WERI-Rb-1 (cell line): ENCODE results near the gene SLC4A5.

Experiments
- DNase-seq: peaks from one replicate; pipeline ENCODE4 v3.0.0-alpha.2; 2020
- H3K27ac ChIP-seq: fragments of 250-450 bp; sonication (Bioruptor Pico); 2 replicates; pipeline ENCODE4 v1.5.1; 2020; ENCODE audit warnings: mild to moderate bottlenecking, moderate library complexity
- H3K27me3 ChIP-seq: fragments of 250-450 bp; sonication (Bioruptor Pico); 2 replicates; pipeline ENCODE4 v1.5.1; 2021; ENCODE audit warnings: mild to moderate bottlenecking, low read depth, moderate library complexity; ENCODE audit not compliant: insufficient read depth, severe bottlenecking
- H3K36me3 ChIP-seq: fragments of 250-450 bp; sonication (Bioruptor Pico); 2 replicates; pipeline ENCODE4 v1.5.1; 2020; ENCODE audit warnings: mild to moderate bottlenecking, moderate library complexity
- H3K4me3 ChIP-seq: 2 replicates; pipeline ENCODE4 v1.5.1; 2011; ENCODE audit warnings: low read depth, mild to moderate bottlenecking, control low read depth, low read length
- H3K9me3 ChIP-seq: fragments of 250-450 bp; sonication (Bioruptor Pico); 2 replicates; pipeline ENCODE4 v1.5.1; 2021; ENCODE audit warnings: mild to moderate bottlenecking, moderate library complexity; ENCODE audit not compliant: severe bottlenecking
- TF ChIP-seq, protein P1 (sequence below): IDR thresholded peaks from 2 replicates; pipeline ENCODE4 v1.5.1; 2011; ENCODE audit warnings: low read depth, mild to moderate bottlenecking, control low read depth, inconsistent platforms, low read length

Gene SLC4A5

DNA sequence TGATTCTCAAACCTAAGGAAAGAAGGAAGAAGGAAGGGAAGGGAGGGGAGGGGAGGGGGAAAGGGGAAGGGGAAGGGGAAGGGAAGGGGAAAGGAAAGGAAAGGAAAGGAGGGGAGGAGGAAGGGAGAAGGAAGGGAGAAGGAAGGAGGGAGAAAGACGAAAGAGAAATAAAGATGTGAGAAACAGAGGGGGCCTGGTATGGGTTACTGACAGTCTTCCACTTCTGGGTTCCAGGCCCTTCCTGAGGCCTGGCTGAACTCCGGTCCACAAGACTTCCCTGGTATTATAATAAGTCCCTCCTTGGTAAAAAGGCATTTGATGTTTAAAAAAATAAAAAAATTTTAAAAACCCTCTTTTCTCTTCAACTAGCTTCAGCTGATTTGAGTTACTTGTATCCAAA, 17.4 kb downstream of the SLC4A5 start:
- no peaks in the 10 kb centered on the region for H3K9me3 ChIP-seq

GRCh38 chr2:74321737-74322136, 21.5 kb downstream of the SLC4A5 start:
- peaks cover 4% of the 10 kb centered on the region for H3K36me3 ChIP-seq
- TF ChIP-seq, protein P1, sequence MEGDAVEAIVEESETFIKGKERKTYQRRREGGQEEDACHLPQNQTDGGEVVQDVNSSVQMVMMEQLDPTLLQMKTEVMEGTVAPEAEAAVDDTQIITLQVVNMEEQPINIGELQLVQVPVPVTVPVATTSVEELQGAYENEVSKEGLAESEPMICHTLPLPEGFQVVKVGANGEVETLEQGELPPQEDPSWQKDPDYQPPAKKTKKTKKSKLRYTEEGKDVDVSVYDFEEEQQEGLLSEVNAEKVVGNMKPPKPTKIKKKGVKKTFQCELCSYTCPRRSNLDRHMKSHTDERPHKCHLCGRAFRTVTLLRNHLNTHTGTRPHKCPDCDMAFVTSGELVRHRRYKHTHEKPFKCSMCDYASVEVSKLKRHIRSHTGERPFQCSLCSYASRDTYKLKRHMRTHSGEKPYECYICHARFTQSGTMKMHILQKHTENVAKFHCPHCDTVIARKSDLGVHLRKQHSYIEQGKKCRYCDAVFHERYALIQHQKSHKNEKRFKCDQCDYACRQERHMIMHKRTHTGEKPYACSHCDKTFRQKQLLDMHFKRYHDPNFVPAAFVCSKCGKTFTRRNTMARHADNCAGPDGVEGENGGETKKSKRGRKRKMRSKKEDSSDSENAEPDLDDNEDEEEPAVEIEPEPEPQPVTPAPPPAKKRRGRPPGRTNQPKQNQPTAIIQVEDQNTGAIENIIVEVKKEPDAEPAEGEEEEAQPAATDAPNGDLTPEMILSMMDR: no peak
- H3K4me3 ChIP-seq: no peak overlapping the region
- H3K9me3 ChIP-seq: no peaks in the 10 kb centered on the region
- no peak for DNase-seq
- no peak overlapping the region for H3K27ac ChIP-seq
- no peaks in the 10 kb centered on the region for H3K27me3 ChIP-seq

More for the DNA sequence above, 17.4 kb downstream of the SLC4A5 start:
- Histone ChIP-seq H3K4me3 (no peak overlapping the region), H3K27me3 (no peaks in the 10 kb centered on the region), H3K36me3 (peaks cover 12% of the 10 kb centered on the region), H3K27ac (no peak overlapping the region)
- DNase-seq: no peak
- TF ChIP-seq, protein P1: no peak

- no peaks in the 10 kb centered on the region for H3K9me3 ChIP-seq
- no peak overlapping the region for H3K27ac ChIP-seq
- DNase-seq: no peak
- no peaks in the 10 kb centered on the region for H3K27me3 ChIP-seq
- TF ChIP-seq, protein P1: no peak
- H3K4me3 ChIP-seq: no peak overlapping the region
- peaks cover 9% of the 10 kb centered on the region for H3K36me3 ChIP-seq
Observed at GRCh38 chr2:74317701-74318100, 25.5 kb downstream of the SLC4A5 start.

- TF ChIP-seq, protein P1: no peak
- H3K27ac ChIP-seq: no peak overlapping the region
- no peaks in the 10 kb centered on the region for H3K27me3 ChIP-seq
- no peak overlapping the region for H3K4me3 ChIP-seq
- DNase-seq: no peak
- H3K9me3 ChIP-seq: no peaks in the 10 kb centered on the region
- H3K36me3 ChIP-seq: peaks cover 10% of the 10 kb centered on the region
Observed at GRCh38 chr2:74316627-74317295, 26.5 kb downstream of the SLC4A5 start.

DNA sequence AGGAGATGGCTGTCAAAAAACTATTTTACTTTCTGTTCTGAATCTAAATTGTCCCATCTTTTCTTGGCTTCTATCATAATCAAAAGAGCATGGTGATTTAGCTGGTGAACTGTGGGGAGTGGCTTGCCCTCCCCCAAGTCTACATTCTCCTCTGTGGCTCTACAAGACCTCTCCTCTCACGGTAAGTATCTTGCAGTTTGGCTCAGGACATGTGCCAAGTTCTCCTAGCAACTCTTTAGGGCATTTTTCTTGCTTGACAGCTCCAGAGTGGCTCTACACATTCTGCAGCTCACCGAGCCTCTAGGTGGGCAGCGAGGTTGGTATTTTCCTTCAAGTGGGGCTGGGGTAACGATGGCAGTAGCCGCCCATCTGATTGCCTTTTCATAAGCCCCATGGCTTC, 29.1 kb downstream of the SLC4A5 start:
- H3K27ac ChIP-seq: no peak overlapping the region
- H3K9me3 ChIP-seq: no peaks in the 10 kb centered on the region
- DNase-seq: no peak
- H3K4me3 ChIP-seq: no peak overlapping the region
- TF ChIP-seq, protein P1: no peak
- peaks cover 8% of the 10 kb centered on the region for H3K36me3 ChIP-seq
- no peaks in the 10 kb centered on the region for H3K27me3 ChIP-seq

DNA sequence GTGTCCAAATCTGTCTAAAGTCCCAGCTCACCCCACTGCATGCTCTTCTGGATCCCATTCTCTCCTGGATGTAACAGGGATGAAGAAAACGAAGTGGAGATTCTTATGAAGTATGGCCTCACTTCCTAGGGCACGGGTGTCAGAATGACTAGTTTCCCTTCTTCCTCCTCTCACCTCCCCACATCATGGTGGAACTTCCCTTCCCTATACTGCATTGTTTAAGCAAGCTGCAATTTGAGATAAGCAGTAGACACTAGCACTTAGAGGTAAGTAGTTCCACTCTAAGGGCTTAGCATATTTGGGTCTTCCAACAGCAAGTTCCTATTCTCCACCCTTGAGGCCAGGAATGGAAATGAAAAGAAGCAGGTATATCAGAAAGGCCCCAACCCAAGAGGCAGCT, 29.7 kb downstream of the SLC4A5 start:
- Histone ChIP-seq H3K36me3 (peaks cover 8% of the 10 kb centered on the region), H3K9me3 (no peaks in the 10 kb centered on the region), H3K4me3 (no peak overlapping the region), H3K27ac (no peak overlapping the region), H3K27me3 (no peaks in the 10 kb centered on the region)
- TF ChIP-seq, protein P1: no peak
- no peak for DNase-seq
